Vagina (tissue), 2 donors: ENCODE measurements around the gene TTBK1.

Experiments
- CTCF ChIP-seq, 3 experiments: fragments of 450-650 bp in 2 of 3; fragments of 200-600 bp in 1 of 3; sonication (generic) in 1 of 3; IDR thresholded peaks; one replicate each; pipeline ENCODE4 v1.5.1; 2017 to 2019; ENCODE audit warnings: antibody characterized with exemption in 3 of 3, mild to moderate bottlenecking in 2 of 3, moderate library complexity in 2 of 3
- POLR2A ChIP-seq, 2 donors: fragments of 450-650 bp; IDR thresholded peaks; one replicate each; pipeline ENCODE4 v1.6.1; 2017; ENCODE audit warnings: antibody characterized with exemption in 2 of 2, mild to moderate bottlenecking in 2 of 2, moderate library complexity in 2 of 2

DNA sequence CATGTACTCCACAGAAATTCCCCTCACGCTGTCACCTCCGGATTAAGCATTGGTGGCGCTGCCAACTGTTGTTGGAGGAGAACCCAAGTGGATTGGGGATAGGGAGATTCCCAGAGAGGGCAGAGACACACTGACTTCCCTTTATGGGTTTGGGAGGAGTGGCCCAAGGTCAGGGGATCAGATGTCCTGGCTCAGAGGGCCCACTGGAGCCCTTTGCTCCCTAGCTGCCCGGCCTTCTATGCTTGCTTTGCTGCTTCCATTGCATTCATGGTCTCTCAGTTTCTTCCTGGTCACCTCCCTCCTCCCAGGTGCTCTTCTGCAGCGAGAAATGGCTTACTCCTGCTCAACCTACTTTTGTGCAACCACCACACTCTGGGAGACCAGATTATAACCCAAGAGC lies 46.9 kb upstream of the TTBK1 start:
- TF ChIP-seq CTCF (IDR thresholded peaks at IDR 0.05) (no peak), POLR2A (IDR thresholded peaks at IDR 0.05) (no peak)
